ENCODE results near the gene CEP112.

GRCh38 chr17:65589321-65589720, 602.6 kb downstream of the CEP112 start:
- TF ChIP-seq CTCF (IDR thresholded peaks at IDR 0.05; ENCODE audit: extremely low read depth in 1 of 2, insufficient read depth in 1 of 2, low read depth in 1 of 2, low read length in 2 of 2), result no peak
- TF ChIP-seq EZH2 (IDR thresholded peaks at IDR 0.05; ENCODE audit: borderline replicate concordance, low read depth, low read length, severe bottlenecking), result no peak
- TF ChIP-seq POLR2A (IDR thresholded peaks at IDR 0.05; ENCODE audit: low read depth, low read length), result no peak
- TF ChIP-seq MYC (IDR thresholded peaks at IDR 0.05; ENCODE audit: low read depth, low read length), result no peak

Data from endothelial cell of umbilical vein (primary cell).